Measurements from ENCODE around the gene DPH5.
"Not testable (repeated sequence)": the region's sequence is repeated elsewhere in the genome, so short reads cannot be mapped to it uniquely, and the experiment has no call there.

DNA sequence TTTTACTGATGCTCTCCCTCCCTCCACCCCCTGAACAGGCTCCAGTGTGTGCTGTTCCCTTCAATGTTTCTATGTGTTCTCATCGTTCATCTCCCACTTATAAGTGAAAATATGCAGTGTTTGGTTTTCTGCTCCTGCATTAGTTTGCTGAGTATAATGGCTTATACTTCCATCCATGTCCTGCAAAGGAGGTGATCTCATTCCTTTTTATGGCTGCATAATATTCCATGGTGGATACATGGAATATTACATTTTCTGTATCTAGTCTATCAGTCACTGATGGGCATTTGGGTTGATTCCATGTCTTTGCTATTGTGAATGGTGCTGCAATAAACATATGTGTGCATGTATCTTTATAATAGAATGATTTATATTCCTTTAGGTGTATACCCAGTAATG lies 41.4 kb upstream of the DPH5 start:
- TF ChIP-seq POLR2A (IDR thresholded peaks at IDR 0.05; ENCODE audit: low read depth, low read length); SMC3 (IDR thresholded peaks at IDR 0.05; ENCODE audit: low read depth, low read length); RAD21 (IDR thresholded peaks at IDR 0.05; ENCODE audit: low read length); NFE2L2 (IDR thresholded peaks at IDR 0.05; ENCODE audit: low read depth, low read length); RCOR1 (IDR thresholded peaks at IDR 0.05; ENCODE audit: insufficient replicate concordance, low read length); MAFK (IDR thresholded peaks at IDR 0.05; ENCODE audit: low read depth, low read length); FOS (IDR thresholded peaks at IDR 0.05; ENCODE audit: low read depth, low read length): not testable (repeated sequence)
- TF ChIP-seq, protein P1, sequence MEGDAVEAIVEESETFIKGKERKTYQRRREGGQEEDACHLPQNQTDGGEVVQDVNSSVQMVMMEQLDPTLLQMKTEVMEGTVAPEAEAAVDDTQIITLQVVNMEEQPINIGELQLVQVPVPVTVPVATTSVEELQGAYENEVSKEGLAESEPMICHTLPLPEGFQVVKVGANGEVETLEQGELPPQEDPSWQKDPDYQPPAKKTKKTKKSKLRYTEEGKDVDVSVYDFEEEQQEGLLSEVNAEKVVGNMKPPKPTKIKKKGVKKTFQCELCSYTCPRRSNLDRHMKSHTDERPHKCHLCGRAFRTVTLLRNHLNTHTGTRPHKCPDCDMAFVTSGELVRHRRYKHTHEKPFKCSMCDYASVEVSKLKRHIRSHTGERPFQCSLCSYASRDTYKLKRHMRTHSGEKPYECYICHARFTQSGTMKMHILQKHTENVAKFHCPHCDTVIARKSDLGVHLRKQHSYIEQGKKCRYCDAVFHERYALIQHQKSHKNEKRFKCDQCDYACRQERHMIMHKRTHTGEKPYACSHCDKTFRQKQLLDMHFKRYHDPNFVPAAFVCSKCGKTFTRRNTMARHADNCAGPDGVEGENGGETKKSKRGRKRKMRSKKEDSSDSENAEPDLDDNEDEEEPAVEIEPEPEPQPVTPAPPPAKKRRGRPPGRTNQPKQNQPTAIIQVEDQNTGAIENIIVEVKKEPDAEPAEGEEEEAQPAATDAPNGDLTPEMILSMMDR (conservative IDR thresholded peaks at IDR 0.05; ENCODE audit: low read depth, low read length), result not testable (repeated sequence)
- TF ChIP-seq, protein P2, sequence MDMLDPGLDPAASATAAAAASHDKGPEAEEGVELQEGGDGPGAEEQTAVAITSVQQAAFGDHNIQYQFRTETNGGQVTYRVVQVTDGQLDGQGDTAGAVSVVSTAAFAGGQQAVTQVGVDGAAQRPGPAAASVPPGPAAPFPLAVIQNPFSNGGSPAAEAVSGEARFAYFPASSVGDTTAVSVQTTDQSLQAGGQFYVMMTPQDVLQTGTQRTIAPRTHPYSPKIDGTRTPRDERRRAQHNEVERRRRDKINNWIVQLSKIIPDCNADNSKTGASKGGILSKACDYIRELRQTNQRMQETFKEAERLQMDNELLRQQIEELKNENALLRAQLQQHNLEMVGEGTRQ (IDR thresholded peaks at IDR 0.05; ENCODE audit: low read depth, low read length), result not testable (repeated sequence)
